ENCODE data around the gene ENPP3.

ENPP3 gene

GRCh38 chr6:131770776-131771175 lies 133.7 kb downstream of the ENPP3 start:
- DNase-seq: no peak

DNA sequence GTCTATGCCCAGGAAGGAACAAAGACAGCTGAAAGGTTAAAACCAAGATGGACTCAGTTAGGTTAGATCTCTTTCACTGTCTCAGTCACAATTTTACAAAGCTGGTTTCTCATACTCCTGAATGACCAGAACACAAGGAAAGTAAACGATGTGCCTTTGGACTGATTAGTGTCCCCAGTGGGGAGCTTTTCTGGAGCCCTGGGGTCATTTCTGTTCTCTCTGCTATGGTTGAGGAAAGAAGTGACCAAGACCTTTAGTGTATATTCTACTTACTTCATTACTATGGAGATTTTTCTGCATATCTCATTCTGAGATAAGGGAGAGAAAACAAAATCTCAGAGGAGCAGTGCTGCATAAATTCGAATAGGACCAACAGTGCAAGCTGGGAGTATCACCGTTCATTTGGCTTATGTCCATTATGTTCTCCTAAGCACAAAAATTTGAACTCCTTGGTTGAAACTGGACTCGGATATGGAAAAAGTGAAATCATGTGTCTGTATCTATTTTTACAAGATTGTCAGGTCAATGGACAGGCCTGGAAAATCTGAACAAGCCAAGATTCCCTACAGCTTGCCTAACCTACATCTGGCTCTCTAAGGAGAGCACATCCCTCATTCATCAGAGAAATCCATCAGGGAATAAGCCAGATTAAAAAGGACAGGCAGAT lies 136.3 kb downstream of the ENPP3 start:
- DNase-seq: no peak

DNA sequence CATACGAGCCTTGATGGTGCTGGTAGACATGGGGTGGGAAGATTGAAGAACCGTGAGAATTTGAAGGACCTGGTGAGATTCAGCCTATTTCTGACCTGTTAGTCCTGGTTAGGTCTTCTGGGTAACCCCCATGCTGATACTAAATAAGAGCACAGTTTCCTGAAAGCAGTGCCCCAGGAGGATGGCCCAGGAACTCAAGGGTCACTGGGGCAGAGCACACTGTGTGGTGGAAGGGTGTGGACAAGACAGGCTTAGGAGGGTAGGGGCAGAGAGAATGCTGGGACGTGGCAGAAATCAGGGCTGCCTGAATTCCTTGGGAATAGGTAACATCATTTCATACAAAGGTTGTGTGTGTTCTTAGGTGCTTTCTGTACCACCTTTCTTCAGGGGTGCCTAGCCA lies 138.8 kb downstream of the ENPP3 start:
- no peak for DNase-seq

- DNase-seq: no peak
These were observed 139.9 kb downstream of the ENPP3 start for GRCh38 chr6:131776985-131777384.

- DNase-seq: no peak
These were observed 141.1 kb downstream of the ENPP3 start for GRCh38 chr6:131778169-131778568.

- DNase-seq: no peak
These were observed 142.2 kb downstream of the ENPP3 start for GRCh38 chr6:131779304-131779703.

DNA sequence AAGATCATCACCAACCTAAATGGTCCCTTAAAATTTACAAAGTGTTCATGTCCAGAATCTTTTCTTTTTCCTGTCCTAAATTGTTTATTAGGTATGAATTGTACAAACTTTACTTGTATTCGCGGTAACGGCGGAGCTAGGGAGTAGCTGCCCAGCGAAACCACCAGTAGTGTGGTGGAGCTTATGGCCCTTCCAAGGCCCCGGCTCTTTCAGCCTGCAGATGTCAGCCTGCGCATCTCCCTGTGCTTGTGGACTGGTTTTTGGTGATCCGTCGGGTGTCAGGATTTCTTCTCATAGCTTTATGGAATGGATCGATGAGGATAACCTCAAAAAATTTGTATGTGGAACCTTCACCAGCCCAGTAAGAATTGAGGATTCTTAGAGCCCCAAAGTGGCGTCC lies 143.5 kb downstream of the ENPP3 start:
- no peak for DNase-seq

DNA sequence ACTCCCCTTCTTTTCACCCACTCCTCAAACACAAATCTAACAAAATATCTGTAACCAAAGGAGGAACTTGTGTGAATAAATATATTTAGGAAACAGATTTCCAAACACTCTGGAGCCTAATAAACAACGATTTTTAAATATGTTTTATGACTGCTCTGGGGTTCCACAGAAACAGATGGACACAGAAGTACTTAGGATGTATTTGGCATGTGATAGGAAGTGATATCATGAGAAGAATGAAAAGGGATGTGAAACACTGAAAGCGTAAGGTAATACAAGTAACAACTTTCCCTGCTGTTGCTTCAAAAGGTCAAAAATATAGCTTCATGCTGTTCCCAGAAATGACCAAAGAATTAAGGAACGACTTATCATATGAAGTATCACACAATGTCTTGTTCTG lies 144.6 kb downstream of the ENPP3 start:
- DNase-seq: no peak

- DNase-seq: no peak
These were observed 145.7 kb downstream of the ENPP3 start for GRCh38 chr6:131782764-131783163.

GRCh38 chr6:131784561-131784960 lies 147.5 kb downstream of the ENPP3 start:
- DNase-seq: no peak

DNA sequence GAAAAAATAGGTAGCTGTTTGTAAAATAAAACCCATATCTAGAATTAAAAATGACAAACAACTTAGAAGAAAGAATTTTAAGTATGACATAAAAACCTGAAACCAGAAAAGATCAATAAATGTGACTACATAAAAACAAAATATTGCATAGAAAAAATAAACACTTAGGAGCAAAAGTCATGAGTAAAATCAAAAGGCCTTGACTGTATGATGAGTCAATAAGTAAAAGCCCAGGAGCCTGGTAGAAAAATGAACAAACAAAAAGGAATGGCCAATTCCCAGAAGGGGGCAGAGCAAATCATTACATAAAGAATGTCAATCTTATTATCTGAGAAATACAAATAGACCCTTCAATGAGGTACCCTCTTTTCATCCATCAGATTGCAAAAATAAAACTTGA lies 150.0 kb downstream of the ENPP3 start:
- no peak for DNase-seq

GRCh38 chr6:131787766-131788712 lies 150.9 kb downstream of the ENPP3 start:
- no peak for DNase-seq

DNA sequence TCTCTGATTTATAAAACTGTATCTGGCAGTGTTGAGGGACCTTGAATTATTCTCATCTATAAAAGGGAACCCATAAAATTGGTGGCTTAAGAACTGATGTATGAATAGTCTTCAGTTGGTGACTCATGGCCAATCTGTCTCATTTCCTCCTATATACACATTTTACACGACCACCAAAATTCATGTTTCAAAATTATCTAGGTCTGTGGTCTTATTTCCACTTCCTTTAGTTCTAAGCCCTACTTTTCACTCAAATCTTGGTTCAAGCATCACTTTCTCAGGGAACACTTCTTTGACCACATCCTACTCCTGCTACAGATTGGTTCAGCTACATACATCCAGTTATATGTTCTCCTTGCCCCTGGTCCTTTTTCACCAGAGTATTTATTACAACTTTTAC lies 152.1 kb downstream of the ENPP3 start:
- DNase-seq: no peak

DNA sequence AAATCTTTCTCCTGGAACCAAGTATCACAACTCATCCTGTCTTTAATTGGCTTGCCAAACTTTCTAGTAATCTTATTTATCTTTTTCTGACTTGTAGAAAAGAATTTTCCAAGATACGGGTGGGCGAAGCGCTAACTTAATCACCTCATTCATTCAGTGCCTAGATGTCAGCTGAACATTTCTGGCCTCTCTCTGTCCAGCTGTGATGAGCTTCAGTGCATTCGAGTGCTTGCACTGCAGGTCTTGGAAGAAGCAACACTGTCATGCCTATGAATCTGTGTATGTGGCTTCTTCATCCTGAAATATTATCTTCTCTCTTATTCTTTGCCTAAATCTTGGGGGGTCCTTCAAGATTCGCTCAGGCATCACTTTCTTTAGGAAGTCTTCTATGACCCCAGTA lies 154.4 kb downstream of the ENPP3 start:
- no peak for DNase-seq

GRCh38 chr6:131792091-131792496 lies 155.0 kb downstream of the ENPP3 start:
- DNase-seq: no peak

DNA sequence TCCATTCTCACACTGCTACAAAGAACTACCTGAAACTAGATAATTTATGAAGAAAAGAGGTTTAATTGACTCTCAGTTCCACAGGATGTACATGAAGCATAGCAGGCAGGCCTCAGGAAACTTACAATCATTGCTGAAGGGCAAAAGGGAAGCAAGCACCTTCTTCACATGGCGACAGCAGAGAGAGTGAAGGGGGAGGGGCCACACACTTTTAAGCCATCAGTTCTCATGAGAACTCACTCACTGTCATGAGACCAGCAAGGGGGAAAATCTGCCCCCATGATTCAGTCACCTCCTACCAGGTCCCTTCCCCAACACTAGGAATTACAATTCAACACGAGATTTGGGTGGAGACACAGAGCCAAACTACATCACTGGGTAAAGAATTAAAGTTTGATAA lies 158.3 kb downstream of the ENPP3 start:
- no peak for DNase-seq

Measured in activated CD8-positive, alpha-beta memory T cell treated with anti-CD3 and anti-CD28 coated beads, Interleukin-2, amount 50 U/mL, for 4 hours (primary cell).